ENCODE measurements around the gene SPTB.

DNA sequence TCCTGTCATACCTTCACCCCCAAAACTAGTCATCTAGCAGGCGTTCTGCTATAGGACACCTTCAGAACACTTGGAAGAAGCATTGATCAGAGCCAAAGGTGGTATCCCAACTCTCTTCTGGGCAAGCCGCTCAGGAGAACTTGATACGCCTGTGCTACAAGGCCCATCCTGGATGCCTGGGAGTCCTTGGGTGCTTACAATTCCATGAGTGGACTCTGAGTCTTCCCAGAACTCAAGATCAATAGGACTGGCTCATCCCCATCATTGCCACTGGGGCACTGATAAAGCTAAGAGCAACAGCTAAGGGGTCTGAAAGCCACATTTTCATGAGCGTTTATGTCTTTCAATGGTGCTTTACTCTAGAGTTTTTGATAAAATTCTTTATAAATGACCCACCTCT lies 1.9 kb downstream of the SPTB start:
- TF ChIP-seq, protein P1, sequence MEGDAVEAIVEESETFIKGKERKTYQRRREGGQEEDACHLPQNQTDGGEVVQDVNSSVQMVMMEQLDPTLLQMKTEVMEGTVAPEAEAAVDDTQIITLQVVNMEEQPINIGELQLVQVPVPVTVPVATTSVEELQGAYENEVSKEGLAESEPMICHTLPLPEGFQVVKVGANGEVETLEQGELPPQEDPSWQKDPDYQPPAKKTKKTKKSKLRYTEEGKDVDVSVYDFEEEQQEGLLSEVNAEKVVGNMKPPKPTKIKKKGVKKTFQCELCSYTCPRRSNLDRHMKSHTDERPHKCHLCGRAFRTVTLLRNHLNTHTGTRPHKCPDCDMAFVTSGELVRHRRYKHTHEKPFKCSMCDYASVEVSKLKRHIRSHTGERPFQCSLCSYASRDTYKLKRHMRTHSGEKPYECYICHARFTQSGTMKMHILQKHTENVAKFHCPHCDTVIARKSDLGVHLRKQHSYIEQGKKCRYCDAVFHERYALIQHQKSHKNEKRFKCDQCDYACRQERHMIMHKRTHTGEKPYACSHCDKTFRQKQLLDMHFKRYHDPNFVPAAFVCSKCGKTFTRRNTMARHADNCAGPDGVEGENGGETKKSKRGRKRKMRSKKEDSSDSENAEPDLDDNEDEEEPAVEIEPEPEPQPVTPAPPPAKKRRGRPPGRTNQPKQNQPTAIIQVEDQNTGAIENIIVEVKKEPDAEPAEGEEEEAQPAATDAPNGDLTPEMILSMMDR (IDR thresholded peaks at IDR 0.05): no peak
- TF ChIP-seq POLR2A (IDR thresholded peaks at IDR 0.05): no peak

All from esophagus squamous epithelium (tissue), 4 donors.